Stimulated activated CD8-positive, alpha-beta memory T cell treated with anti-CD3 and anti-CD28 coated beads, Interleukin-7, amount 100 ng/mL, for 48 hours (primary cell): Measurements from ENCODE around the gene IGF2BP3.
"Not testable (repeated sequence)": the region's sequence is repeated elsewhere in the genome, so short reads cannot be mapped to it uniquely, and the experiment has no call there.

Experiments
- DNase-seq, 2 donors: peaks; one replicate each; pipeline ENCODE4 v3.0.0-alpha.2; 2020; ENCODE audit warnings: low read depth in 1 of 2; ENCODE audit errors: extremely low read depth in 1 of 2

IGF2BP3 gene

DNA sequence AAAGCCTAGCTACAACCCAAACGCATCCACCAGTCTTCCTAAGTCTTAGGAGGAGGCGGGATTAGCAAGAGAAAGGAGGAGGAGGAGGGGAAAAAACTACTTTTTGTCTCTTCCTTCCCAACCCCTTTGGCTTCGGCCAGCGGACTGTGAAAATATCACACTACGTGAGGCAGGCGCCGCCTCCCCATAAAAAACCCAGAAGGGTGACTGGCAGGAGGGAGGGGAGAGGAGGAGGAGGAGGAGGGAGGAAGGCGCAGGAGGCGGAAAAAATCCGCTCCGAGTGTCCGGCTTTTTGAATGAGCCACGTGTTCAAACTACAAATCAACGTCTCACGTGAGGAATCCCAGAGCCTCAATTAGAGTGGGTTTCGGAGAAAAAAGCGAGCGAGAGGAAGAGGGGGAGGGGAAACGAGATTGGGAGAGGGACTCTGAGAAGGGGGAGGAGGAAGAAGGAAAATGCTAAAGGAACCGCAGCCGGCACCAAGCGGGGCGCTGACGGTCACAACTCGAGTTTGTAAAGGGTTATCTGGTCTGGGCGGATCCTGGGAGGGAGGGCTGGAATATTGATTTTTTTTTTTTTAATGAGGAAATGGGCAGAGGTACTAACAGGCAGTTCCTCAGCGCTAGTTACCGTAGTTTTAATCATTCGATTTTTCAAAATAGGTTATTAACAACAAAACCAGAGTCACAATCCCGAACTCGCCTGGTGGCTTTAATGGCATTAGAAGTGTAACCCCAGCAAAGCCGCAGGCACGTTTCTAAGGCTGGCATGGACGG, at the start of gene IGF2BP3:
TSS of gene IGF2BP3 (minus strand) at position 162 of the 776 bp plus-strand sequence. CDS start 381 bp downstream, outside the sequence.
- no peak for DNase-seq

DNA sequence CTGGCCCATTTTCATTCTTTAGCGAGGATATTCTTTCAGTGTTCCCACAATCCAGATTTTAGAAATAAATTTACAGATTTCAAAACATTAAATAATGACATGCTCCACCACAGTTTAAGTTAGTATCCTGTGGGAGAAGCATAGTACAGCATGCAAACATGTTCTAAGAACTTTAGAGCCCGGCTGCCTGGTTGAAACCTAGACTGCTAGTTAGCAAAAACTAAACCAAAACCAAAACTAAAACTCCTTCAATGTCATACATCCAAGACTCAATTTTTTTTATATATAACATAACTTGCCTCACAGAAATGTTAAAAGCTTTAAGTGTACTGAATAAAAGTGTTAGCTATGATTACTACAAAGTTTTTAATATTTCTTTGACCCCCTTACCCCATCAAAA, 44.5 kb upstream of the IGF2BP3 start:
- no peak for DNase-seq

DNA sequence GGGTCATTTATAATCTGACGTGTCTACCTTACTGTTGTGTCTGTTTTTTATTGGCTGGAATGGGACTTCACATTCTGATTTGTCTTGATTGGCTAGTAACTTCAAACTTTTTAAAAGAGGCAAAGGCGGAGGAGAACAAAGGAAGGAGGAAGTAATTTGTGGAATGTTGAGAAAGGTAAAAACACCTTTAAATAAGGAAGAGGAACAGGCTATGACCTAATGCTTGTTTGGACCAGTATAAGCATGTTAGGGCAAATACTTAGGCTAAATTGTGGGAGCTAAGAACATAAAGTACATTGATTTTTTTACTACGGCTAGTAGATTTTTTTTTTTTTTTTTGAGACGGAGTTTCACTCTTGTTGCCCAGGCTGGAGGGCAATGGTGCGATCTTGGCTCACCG, 43.5 kb upstream of the IGF2BP3 start:
- not testable (repeated sequence) for DNase-seq

DNA sequence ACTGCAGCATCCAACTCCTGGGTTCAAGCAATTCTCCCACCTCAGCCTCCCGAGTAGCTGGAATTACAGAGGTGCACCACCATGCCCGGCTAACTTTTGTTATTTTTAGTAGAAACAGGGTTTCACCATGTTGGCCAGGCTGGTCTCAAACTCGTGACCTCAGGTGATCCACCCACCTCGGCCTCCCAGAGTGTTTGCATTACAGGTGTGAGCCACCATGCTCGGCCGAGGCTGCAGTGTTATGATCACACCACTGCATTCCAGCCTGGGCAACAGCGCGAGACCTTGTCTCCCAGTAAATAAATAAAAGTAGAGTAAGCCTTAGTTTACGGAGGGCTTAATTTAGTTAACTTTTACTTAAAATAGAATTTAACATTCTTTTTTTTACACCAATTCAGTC, 23.7 kb upstream of the IGF2BP3 start:
- no peak for DNase-seq

DNA sequence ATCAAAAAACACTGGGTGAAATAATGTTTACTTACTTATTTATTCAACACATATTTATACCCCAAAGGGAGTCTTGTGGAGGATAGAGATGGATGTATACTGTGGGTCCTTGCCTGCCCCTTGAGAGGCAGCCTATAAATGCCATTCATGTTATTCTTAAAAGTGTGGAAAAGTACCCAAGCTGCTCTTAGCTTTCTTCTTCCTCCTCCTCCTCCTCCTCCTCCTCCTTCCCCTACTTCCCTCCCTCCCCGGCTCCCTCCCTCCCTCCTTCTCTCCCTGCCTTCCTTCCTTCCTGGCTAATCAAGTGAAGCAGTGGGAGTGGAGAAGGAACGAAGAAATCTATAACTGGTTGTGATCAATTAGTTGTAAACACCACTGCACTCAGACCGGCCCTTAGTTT, 21.2 kb upstream of the IGF2BP3 start:
- no peak for DNase-seq

DNA sequence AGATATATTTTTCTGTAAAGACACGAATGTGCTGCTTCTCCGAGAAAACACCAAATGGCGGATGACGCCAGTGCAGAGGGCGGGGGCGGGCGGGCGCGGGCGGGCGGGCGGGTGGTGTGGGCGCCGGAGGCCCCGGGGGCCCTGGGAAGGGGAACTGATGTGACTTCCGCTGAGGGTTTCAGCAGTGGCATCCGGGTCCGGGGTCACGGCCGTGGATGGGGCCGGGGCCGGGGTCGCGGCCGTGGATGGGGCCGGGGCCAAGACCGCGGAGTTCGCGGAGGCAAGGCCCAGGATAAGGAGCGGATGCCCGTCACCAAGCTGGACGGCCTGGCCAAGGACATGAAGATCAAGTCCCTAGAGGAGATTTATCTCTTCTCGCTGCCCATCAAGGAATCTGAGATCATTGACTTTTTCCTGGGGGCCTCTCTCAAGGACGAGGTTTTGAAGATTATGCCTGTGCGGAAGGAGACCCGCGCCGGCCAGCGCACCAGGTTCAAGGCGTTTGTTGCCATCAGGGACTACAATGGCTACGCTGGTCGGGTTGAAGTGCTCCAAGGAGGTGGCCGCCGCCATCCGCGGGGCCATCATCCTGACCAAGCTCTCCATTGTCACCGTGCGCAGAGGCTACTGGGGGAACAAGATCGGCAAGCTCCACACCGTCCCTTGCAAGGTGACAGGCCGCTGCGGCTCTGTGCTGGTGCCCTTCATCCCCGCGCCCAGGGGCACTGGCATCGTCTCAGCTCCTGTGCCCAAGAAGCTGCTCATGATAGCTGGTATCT, 20.3 kb upstream of the IGF2BP3 start:
- DNase-seq: no peak

DNA sequence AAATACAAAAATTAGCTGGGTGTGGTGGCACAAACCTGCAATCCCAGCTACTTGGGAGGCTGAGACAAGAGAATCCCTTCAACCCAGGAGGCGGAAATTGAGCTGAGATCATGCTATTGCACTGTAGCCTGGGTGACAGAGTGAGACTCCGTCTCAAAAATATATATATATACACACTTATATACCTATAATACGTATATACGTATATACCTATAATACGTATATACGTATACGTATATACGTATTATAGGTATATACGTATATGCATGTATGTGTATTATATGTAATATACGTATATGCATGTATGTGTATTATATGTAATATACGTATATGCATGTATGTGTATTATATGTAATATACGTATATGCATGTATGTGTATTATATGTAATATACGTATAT, 18.4 kb upstream of the IGF2BP3 start:
- not testable (repeated sequence) for DNase-seq

DNA sequence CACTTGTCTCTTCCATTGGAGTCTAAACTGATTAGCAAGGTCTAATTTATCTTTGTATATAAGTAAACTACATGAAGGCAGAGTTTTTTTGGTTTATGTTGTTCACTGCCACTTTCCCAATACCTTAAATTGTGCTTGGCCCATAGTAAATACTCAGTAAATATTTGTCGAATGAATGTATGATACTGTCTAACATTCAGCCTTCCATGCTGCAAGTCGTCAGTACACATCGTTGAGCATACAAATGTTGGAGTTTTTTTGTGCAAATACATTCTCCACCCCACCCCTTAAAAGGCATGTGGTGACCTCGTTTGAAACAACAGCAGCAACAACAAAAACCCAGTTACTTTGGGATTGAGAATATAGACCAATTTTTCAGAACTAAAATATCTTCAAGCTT, 17.4 kb upstream of the IGF2BP3 start:
- no peak for DNase-seq

DNA sequence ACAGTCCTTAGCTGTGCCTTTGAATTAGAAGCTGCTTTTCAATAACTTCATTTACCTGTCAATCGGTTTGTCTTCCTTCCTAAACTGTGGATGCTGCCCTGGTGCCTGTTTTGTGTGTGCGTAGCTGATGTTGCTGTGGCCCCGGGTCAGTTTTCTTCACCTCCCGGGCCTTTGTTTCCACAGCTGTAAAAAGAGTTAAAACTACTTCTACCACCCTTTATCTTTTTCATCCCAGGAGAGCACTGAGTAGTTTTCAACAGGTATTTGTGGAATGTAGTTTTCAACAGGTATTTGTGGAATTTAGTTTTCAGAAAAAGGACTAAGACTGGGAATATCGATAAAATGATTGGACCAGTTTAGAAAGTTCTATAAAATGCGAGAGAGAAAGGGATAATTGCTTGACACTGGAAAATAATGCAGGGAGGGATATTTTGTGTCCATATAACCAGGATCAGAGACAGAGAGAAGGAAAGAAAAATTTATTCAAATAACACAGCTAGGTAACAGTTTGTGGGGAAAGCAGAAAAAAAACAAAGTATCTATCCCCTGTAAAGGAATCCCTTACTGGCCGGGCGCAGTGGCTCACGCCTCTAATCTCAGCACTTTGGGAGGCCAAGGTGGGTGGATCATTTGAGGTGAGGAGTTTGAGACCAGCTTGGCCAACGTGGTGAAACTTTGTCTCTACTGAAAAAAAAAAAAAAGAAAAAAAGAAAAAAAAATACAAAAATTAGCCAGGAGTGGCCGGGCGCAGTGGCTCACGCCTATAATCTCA, 15.9 kb upstream of the IGF2BP3 start:
- no peak for DNase-seq

DNA sequence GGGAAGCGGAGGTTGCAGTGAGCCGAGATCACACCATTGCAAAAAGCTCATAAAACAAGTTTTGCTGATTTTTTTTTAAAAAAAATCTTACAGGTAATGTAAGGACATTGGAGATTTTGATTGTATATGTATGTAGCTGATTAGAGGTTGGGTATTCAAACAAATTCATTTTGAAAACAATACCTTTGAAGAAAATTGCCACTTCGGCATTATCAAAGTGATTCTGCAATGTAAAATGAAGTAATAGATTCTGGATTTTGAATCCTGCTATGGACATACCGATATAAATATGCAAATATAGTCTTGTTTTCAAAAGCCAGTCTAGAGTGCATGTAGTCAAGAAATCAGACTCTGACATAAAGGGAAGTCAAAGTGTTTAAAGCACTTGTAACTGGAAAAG, 12.4 kb upstream of the IGF2BP3 start:
- no peak for DNase-seq

DNA sequence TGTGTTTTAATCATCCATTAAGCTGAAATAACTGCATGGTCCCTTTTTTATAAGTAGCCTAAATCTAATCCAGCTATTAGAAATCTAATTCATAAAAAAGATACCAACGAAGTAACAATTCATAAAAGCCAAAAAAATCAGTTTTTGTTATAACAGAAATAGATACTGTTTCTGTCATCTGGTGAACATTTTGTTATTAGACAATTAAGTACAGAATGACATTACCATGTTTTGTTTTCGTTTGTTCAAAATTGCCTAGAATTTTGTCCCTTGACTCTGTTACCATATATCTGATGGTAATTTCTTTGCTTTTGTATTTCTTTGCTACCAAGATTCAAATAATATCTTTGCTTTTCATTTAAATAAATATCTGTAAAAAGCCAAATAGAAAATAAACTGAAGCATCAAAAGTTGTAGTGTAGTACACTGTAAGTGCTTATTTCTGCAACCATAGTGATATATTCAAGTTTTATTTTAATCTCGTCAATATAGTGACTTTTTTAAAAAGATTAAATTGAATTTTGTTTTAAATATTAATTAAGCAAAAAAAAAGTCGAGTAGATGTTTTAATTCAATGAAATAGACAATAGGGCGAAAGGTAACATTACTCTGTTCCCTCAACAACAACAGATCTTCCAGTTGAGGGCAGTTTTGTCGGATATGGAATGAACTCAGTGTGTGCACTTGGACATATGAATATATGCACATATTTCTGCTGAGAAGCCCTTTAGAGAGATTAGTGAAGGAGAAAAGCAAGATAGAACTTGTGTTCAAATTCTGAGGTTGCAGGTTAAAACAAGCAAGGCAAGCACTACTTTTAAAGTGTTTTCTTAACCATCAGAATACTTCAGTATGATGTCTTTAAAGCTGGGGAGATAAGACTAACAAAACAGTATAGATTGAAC, 7.9 kb upstream of the IGF2BP3 start:
- no peak for DNase-seq

DNA sequence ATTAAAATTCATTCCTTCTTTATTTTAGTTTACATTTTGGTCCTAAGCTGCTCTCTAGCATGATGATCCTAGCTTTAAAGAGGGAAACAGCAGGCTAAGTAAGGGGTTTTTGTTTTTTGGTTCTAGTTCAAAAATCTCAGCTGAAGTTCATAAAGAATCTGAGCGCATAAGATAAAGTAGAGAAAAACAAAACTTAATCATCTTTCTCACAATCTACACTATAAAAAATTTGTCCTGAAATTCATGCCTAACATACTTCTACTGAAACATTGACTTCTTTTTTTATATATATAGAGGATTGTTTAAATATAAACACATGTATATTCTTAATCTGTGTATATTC, 6.8 kb upstream of the IGF2BP3 start:
- no peak for DNase-seq

DNA sequence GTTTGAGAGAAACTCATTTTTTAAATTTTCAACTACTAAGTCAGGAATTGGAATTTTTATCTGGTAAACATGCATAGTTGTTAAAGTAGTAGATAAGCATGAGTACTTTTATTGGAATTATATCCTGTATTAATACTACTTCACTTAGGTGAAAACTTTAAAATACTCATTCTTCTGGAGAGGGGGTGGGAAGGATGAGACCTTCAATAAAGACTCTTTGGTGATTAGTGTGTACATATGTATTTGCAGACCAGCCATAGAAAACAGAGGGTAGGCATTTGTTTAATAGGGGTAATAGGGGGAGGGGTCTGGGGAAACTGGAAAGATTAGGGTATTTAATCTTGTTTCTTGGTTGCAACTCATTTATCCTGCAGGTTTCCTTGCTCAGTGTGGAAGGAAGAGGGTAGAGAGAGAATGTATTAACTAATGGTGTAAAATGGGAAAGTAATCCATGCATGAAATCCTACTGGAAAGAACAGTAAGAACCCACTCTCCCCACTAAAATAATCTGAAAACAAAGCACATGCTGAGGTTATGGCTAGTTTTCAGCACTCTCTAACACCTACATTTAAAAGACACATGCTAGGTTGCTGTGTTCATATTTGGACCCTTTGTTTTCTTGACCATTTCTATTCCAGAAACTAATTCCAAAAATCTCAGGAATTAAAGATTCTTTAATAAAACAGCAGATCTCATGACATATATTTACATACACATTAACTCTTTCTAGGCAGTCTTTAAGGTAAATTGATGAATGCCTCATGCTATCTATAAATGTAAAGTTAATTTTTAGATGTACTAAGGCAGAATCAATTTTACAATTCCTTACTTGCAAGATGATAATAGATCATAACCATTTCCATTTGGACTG, 6.2 kb upstream of the IGF2BP3 start:
- DNase-seq: no peak

DNA sequence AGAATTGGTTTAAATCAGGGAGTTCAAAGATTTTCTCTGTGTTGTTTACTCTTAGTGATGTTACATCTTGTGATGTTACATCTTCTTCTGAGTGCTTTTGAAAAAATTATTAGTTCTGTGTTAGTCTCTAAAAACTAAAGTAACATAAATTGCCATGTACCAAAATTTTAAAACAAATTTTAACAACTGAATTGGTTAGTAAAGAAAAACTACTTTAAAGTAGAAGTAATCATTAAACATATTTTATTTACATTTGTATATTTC, 5.2 kb upstream of the IGF2BP3 start:
- no peak for DNase-seq

DNA sequence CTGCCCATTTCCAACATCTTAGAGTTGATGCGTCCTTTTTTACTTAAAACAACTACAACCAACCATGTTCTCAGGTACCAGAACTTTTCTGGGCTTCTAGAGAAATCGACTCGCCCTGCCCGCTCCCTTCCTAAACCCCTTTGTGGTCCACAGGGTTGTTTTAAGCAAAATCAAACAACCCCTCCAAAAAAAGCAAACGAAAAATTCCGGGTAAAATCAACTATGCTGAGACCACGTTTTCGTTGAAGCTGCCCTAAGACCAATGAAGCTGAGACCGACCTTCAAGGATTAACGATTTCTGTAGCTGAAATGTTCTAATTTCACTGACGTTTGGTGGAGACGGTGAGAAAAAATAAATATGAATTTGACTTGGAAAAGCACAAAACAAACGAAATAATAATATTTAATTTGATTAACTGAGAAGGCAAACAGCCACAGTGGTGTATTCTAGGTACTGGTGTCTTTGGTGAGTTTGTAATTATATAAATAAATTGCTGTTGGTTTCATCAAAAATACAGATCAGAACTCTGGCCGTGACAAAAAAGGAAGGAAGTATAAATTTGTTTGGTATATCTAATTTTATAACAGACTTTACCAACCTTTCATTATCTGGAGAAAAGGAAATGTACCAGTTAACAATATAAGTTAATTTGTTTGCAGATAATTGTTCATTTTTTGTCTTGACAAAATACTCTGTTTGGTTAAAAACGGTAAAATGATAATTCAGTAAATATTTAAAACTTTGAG, 4.7 kb upstream of the IGF2BP3 start:
- no peak for DNase-seq

DNA sequence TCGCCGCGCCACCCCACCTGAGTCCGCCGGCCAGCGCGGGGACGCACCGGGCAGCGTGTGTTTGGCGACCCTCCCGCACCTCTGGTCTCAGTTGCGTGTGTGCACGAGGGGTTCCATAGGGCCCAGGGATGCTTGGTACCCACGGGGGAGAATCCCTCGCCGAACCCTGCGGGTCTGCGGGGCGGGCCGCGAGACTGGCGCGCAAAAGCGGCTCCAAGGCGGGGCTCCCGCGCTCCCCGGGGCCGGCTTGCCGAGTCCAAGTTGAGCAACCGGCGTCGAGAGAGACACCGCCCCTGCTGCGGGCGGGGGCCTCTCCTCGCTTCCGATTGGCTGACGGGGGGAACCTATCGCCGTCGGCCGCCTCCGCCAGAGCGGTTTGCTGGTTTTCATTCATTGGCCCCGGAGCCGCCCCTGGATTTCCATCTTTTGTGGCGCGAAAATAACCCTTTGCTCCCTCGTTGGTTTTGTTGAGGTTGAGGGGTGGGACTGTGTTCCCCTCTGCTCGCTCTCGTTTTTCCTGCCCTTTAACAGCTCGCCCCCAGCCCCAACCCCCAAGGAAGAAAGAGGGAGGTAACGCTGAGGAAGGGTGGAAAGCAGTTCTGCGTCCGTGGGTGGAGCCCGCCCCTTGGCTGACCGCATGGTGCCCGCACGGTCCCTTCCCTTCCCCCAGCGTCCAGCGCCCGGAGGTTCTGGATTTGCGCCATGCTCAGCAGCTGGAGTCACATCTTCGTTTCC, 4.0 kb upstream of the IGF2BP3 start:
- DNase-seq: peak; percentile 63 to 84

DNA sequence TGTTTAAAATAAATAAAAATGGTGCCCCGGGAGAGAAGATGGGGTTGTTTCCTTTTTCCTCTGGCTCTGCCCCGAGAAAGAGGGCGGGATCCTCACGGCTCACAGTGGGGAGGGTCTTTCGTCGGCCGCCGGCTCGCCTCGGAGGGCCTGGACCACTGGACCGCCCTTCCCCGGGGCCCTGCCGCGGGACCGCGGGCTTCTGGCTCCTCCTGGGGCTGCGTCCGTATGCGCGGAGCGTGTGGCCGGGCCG, 3.5 kb upstream of the IGF2BP3 start:
- DNase-seq: no peak

DNA sequence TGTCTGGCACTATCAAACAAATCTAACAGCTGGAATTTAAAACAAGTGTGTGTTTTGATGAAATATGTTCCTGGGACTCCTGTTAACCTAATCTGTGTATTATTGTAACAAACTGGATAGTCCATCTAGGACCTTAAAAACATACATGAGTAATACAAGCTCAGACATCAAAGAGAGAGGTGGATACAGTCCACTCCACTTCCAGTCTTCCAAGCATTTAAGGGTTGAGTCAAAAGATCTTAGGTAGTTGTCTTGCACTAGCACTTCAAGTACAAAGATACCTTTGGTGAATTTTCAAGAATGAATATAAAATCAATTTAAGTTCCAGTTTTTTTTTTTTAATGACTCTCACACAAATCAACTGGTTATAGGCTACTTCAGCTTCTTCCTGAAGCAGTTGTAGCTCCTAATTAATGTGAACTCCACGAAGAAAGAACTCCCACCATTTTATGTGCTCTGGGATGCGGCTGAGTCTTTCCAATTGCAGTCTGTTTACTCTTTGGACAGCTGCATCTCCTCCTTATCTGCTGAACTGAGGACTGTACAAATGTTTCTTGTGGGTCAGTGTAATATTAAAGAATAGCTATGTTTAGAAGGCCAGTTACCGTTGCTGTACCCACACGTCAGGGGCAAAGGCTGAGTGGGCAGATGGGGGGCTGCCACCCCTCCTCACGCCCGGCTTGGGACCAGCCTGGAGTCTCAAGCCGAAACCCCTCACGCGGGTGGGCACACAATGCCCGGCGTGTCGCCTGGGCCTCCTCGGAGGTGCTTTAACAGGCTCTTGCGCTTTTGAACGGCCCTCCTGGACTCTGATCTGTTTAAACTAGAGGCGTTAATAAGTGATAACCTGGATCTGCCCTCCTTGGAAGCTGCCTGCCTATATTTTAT, 2.9 kb upstream of the IGF2BP3 start:
- DNase-seq: no peak
